ENCODE data around the gene DAZAP2. TPM values are rescaled to one million over a fixed set of nuclear protein-coding genes. Genes with fewer than 3 reads are reported as not detected.

The DAZAP2 gene
- total and polyA plus RNA-seq, 4 donors, result 66.0 to 218 (median 135) TPM

GRCh38 chr12:51264297-51264696 is 25.7 kb downstream of the DAZAP2 start (continued):
- TF ChIP-seq YY1 (IDR thresholded peaks at IDR 0.05) (no peak), RAD21 (IDR thresholded peaks at IDR 0.05) (no peak), TAF1 (conservative IDR thresholded peaks at IDR 0.05) (no peak)

- Histone ChIP-seq H3K9ac (ENCODE audit: low read depth in 1 of 2, low read length in 2 of 2) (no peak overlapping the region), H3K27me3 (ENCODE audit: control insufficient read depth in 4 of 4, insufficient read depth in 4 of 4, low read length in 3 of 4) (no peaks in the 10 kb centered on the region), H3K36me3 (ENCODE audit: control insufficient read depth in 4 of 4, insufficient read depth in 3 of 4, low read depth in 1 of 4, low read length in 3 of 4) (no peaks in the 10 kb centered on the region), H3K4me3 (ENCODE audit: low read depth in 1 of 3, low read length in 3 of 3) (no peak overlapping the region), H3K27ac (ENCODE audit: low read depth in 1 of 2, low read length in 2 of 2) (no peak overlapping the region), H3K4me1 (ENCODE audit: control insufficient read depth in 4 of 4, insufficient read depth in 4 of 4, low read length in 3 of 4) (peaks cover 0 to 6% (median 4%) of the 10 kb centered on the region in 4 donors), H3K9me3 (ENCODE audit: control insufficient read depth in 4 of 4, low read length in 3 of 4) (no peaks in the 10 kb centered on the region)
- DNase-seq (ENCODE audit: low spot score), result no peak
- TF ChIP-seq YY1 (IDR thresholded peaks at IDR 0.05) (no peak), REST (IDR thresholded peaks at IDR 0.05) (no peak), ZBTB33 (IDR thresholded peaks at IDR 0.05) (no peak), MAX (IDR thresholded peaks at IDR 0.05) (no peak), RAD21 (IDR thresholded peaks at IDR 0.05) (no peak), EGR1 (IDR thresholded peaks at IDR 0.05; ENCODE audit: low read depth in 2 of 2) (no peak), FOXA1 (IDR thresholded peaks at IDR 0.05) (no peak), SP1 (IDR thresholded peaks at IDR 0.05) (no peak)
Observed at GRCh38 chr12:51265024-51265423, 26.4 kb downstream of the DAZAP2 start.

GRCh38 chr12:51269174-51270066 is 30.8 kb downstream of the DAZAP2 start:
- peak overlapping the region; percentile 51 to 64 for H3K9ac ChIP-seq (ENCODE audit: low read depth in 1 of 2, low read length in 2 of 2)
- WGBS, result 6% methylated on average over 59 of the region's 59 CpGs
- peaks cover 0 to 17% (median 13%) of the 10 kb centered on the region in 4 donors for H3K4me1 ChIP-seq (ENCODE audit: control insufficient read depth in 4 of 4, insufficient read depth in 4 of 4, low read length in 3 of 4)
- H3K27ac ChIP-seq (ENCODE audit: low read depth in 1 of 2, low read length in 2 of 2), result peak overlapping the region in 1 of 2 donors; percentile 55
- H3K9me3 ChIP-seq (ENCODE audit: control insufficient read depth in 4 of 4, low read length in 3 of 4), result no peaks in the 10 kb centered on the region
- peak; percentile 62 for DNase-seq (ENCODE audit: low spot score)
- peak overlapping the region in 2 of 3 donors; percentile 54 to 86 for H3K4me3 ChIP-seq (ENCODE audit: low read depth in 1 of 3, low read length in 3 of 3)
- no peaks in the 10 kb centered on the region for H3K27me3 ChIP-seq (ENCODE audit: control insufficient read depth in 4 of 4, insufficient read depth in 4 of 4, low read length in 3 of 4)
- H3K36me3 ChIP-seq (ENCODE audit: control insufficient read depth in 4 of 4, insufficient read depth in 3 of 4, low read depth in 1 of 4, low read length in 3 of 4), result no peaks in the 10 kb centered on the region
- TF ChIP-seq CTCF (IDR thresholded peaks at IDR 0.05; ENCODE audit: low read depth, low read length, missing input control), result peak; percentile 46
- peak; percentile 70 to 79 for TF ChIP-seq RAD21 (IDR thresholded peaks at IDR 0.05)
- no peak for TF ChIP-seq RXRA (IDR thresholded peaks at IDR 0.05)
- no peak for TF ChIP-seq HNF4A (conservative IDR thresholded peaks at IDR 0.05)
